SK-N-SH (cell line): Measurements from ENCODE around the gene PIK3R5. TPM values are rescaled to one million over a fixed set of nuclear protein-coding genes. Genes with fewer than 3 reads are reported as not detected.

Source experiments
- CTCF ChIA-PET: fragments of 300-600, 350-600 bp; formaldehyde crosslinking; extraction: SDS; loops from one replicate; lab custom pipeline; 2021; lab: Yijun Ruan, JAX
- POLR2A ChIA-PET: fragments of 350-600 bp; sonication (Branson Sonifier 250); formaldehyde crosslinking; extraction: SDS; loops from one replicate; lab custom pipeline; 2020; ENCODE audit warnings: antibody characterized with exemption, inconsistent platforms; lab: Yijun Ruan, JAX
- DNase-seq: peaks from one replicate; pipeline ENCODE4 v3.0.0; 2012
- H2AFZ ChIP-seq: fragments of 200-600 bp; sonication (generic); 2 replicates; pipeline ENCODE4 v1.8.1; 2016; ENCODE audit warnings: antibody characterized with exemption, mild to moderate bottlenecking, low read depth
- H3F3A ChIP-seq: fragments of 200-600 bp; sonication (generic); replicated peaks from 2 replicates; pipeline ENCODE3; 2016; ENCODE audit warnings: antibody characterized with exemption, mild to moderate bottlenecking; ENCODE audit not compliant: insufficient read depth
- H3K27ac ChIP-seq, 2 experiments: fragments of 200-500 bp in 1 of 2; fragments of 200-600 bp in 1 of 2; sonication (Bioruptor generic) in 1 of 2; sonication (generic), shearing (Covaris generic) in 1 of 2; 2 replicates each; pipeline versions ENCODE4 v1.5.1 to v1.6.1; 2014 to 2016; ENCODE audit warnings: low read depth in 2 of 2, inconsistent platforms in 1 of 2, low read length in 1 of 2, mild to moderate bottlenecking in 1 of 2, mixed read lengths in 1 of 2
- H3K27me3 ChIP-seq: fragments of 200-600 bp; sonication (generic), shearing (Covaris generic); 2 replicates; pipeline ENCODE4 v1.6.1; 2016; ENCODE audit warnings: mixed run types; ENCODE audit not compliant: insufficient read depth
- H3K36me3 ChIP-seq, 2 experiments: fragments of 200-500 bp in 1 of 2; fragments of 200-600 bp in 1 of 2; sonication (Bioruptor generic) in 1 of 2; sonication (generic) in 1 of 2; replicated peaks in 1 of 2; 2 replicates each; pipeline versions ENCODE3 to v1.5.1; 2014 to 2016; ENCODE audit warnings: low read length in 1 of 2, mild to moderate bottlenecking in 1 of 2; ENCODE audit not compliant: insufficient read depth in 2 of 2, control insufficient read depth in 1 of 2
- H3K4me1 ChIP-seq, 2 experiments: fragments of 200-500 bp in 1 of 2; fragments of 200-600 bp in 1 of 2; sonication (Bioruptor generic) in 1 of 2; sonication (generic), shearing (Covaris generic) in 1 of 2; 2 replicates each; pipeline versions ENCODE4 v1.5.1 to v1.6.1; 2014 to 2016; ENCODE audit warnings: low read depth in 1 of 2, low read length in 1 of 2, mixed run types in 1 of 2; ENCODE audit not compliant: insufficient read depth in 2 of 2, control insufficient read depth in 1 of 2
- H3K4me2 ChIP-seq: fragments of 200-600 bp; sonication (generic), shearing (Covaris generic); 2 replicates; pipeline ENCODE4 v1.6.1; 2017; ENCODE audit warnings: mixed run types
- H3K4me3 ChIP-seq, 2 experiments: fragments of 200-500 bp in 1 of 2; fragments of 200-600 bp in 1 of 2; sonication (Bioruptor generic) in 1 of 2; sonication (generic), shearing (Covaris generic) in 1 of 2; 2 replicates each; pipeline versions ENCODE4 v1.5.1 to v1.8.1; 2014 to 2016; ENCODE audit warnings: low read depth in 2 of 2, inconsistent platforms in 1 of 2, low read length in 1 of 2, mild to moderate bottlenecking in 1 of 2, mixed read lengths in 1 of 2, moderate library complexity in 1 of 2
- H3K79me2 ChIP-seq: fragments of 200-600 bp; sonication (generic); 2 replicates; pipeline ENCODE4 v1.8.1; 2017; ENCODE audit warnings: mild to moderate bottlenecking; ENCODE audit not compliant: insufficient read depth
- H3K9ac ChIP-seq: fragments of 200-600 bp; sonication (generic); 2 replicates; pipeline ENCODE4 v1.6.1; 2017; ENCODE audit warnings: mixed run types
- H3K9me2 ChIP-seq: fragments of 200-600 bp; sonication (generic); 2 replicates; pipeline ENCODE4 v1.6.1; 2017; ENCODE audit warnings: mixed run types
- H3K9me3 ChIP-seq: fragments of 200-600 bp; sonication (generic); 2 replicates; pipeline ENCODE4 v1.6.1; 2017; ENCODE audit warnings: mixed run types, mild to moderate bottlenecking, moderate library complexity
- H4K20me1 ChIP-seq: fragments of 200-600 bp; sonication (generic); 2 replicates; pipeline ENCODE4 v1.6.1; 2017; ENCODE audit warnings: mild to moderate bottlenecking, mixed run types; ENCODE audit not compliant: insufficient read depth
- ELF1 ChIP-seq: IDR thresholded peaks from 2 replicates; pipeline ENCODE4 v1.4.0; 2012
- EZH2phosphoT487 ChIP-seq: fragments of 200-600 bp; sonication (generic); IDR thresholded peaks from 2 replicates; pipeline ENCODE4 v1.6.1; 2017; ENCODE audit warnings: low read depth, mixed run types, mild to moderate bottlenecking, antibody characterized with exemption, moderate library complexity, borderline replicate concordance
- GABPA ChIP-seq: IDR thresholded peaks from 2 replicates; pipeline ENCODE4 v1.4.0; 2012; ENCODE audit warnings: low read depth, mild to moderate bottlenecking
- MEF2A ChIP-seq: IDR thresholded peaks from 2 replicates; pipeline ENCODE4 v1.4.0; 2012; ENCODE audit warnings: low read depth, borderline replicate concordance
- MXI1 ChIP-seq: IDR thresholded peaks from 2 replicates; pipeline ENCODE4 v1.6.1; 2012; ENCODE audit warnings: mild to moderate bottlenecking, low read depth, low read length, improper control_type of control experiment
- NFIC ChIP-seq: IDR thresholded peaks from 2 replicates; pipeline ENCODE4 v1.4.0; 2012; ENCODE audit warnings: borderline replicate concordance
- NRF1 ChIP-seq: IDR thresholded peaks from 2 replicates; pipeline ENCODE4 v1.6.1; 2012; ENCODE audit warnings: low read depth, mild to moderate bottlenecking, low read length
- PBX3 ChIP-seq: IDR thresholded peaks from 2 replicates; pipeline ENCODE4; 2012
- POLR2AphosphoS5 ChIP-seq: IDR thresholded peaks from 2 replicates; pipeline ENCODE4 v1.6.1; 2012; ENCODE audit warnings: low read depth, low read length
- RAD21 ChIP-seq: IDR thresholded peaks from 2 replicates; pipeline ENCODE4 v1.6.1; 2012; ENCODE audit warnings: mild to moderate bottlenecking, low read length
- RCOR1 ChIP-seq: fragments of 150-350 bp; IDR thresholded peaks from 2 replicates; pipeline ENCODE4 v1.6.1; 2017; ENCODE audit warnings: antibody characterized with exemption, low read length
- RFX5 ChIP-seq: IDR thresholded peaks from 2 replicates; pipeline ENCODE4 v1.6.1; 2012; ENCODE audit warnings: mild to moderate bottlenecking, improper control_type of control experiment, low read length
- RXRA ChIP-seq: IDR thresholded peaks from 2 replicates; pipeline ENCODE4 v1.4.0; 2012; ENCODE audit warnings: low read depth, mild to moderate bottlenecking, borderline replicate concordance
- SIN3A ChIP-seq: IDR thresholded peaks from 2 replicates; pipeline ENCODE4 v1.6.1; 2012; ENCODE audit warnings: low read depth, mild to moderate bottlenecking, low read length, moderate library complexity, borderline replicate concordance
- SMC3 ChIP-seq: IDR thresholded peaks from 2 replicates; pipeline ENCODE4 v1.6.1; 2012; ENCODE audit warnings: low read depth, low read length, improper control_type of control experiment
- TAF1 ChIP-seq: IDR thresholded peaks from 2 replicates; pipeline ENCODE4 v1.6.1; 2012; ENCODE audit warnings: low read depth, mild to moderate bottlenecking, low read length, moderate library complexity, borderline replicate concordance
- TCF12 ChIP-seq: IDR thresholded peaks from 2 replicates; pipeline ENCODE4 v1.4.0; 2012
- YY1 ChIP-seq: IDR thresholded peaks from 2 replicates; pipeline ENCODE4 v1.4.0; 2012; ENCODE audit warnings: low read depth, mild to moderate bottlenecking
- WGBS: methylation state at CpG from one replicate; pipeline ENCODE4 v1.1.6; 2017; ENCODE audit warnings: low lambda C conversion rate; 5-methylcytosine and 5-hydroxymethylcytosine counted together
- polyA plus RNA-seq, 3 experiments: library from polyadenylated mRNA; depleted of rRNA; stranded (reverse); fragments of >200 nt; gene quantifications; 2 replicates each; pipeline ENCODE4 v1.2.3, GENCODE V29; 2012

PIK3R5 gene
- polyA plus RNA-seq, 1 of the 3 experiments (the other 2 are of a cell fraction), result not detected

- Histone ChIP-seq H3F3A (no peaks in the 10 kb centered on the region), H3K4me3 (no peak overlapping the region), H3K9me3 (no peaks in the 10 kb centered on the region), H4K20me1 (no peaks in the 10 kb centered on the region), H3K79me2 (no peaks in the 10 kb centered on the region), H3K9ac (no peak overlapping the region), H3K4me2 (no peak overlapping the region), H3K36me3 (no peaks in the 10 kb centered on the region), H3K27me3 (peaks cover 59% of the 10 kb centered on the region), H3K4me1 (no peaks in the 10 kb centered on the region), H3K9me2 (no peaks in the 10 kb centered on the region), H3K27ac (no peak overlapping the region), H2AFZ (no peak overlapping the region)
- ChIA-PET POLR2A (no interaction called here), CTCF (interaction anchor here (1.7 kb wide), 1 partner anchor 51 kb away, joined by 4 read pairs; no protein-coding TSS in a partner anchor)
- DNase-seq, result no peak
- no peak for TF ChIP-seq RCOR1
- TF ChIP-seq NFIC, result no peak
- no peak for TF ChIP-seq SMC3
- no peak for TF ChIP-seq POLR2AphosphoS5
- TF ChIP-seq ELF1, result no peak
- TF ChIP-seq RXRA, result no peak
- no peak for TF ChIP-seq SIN3A
- TF ChIP-seq TAF1, result no peak
- no peak for TF ChIP-seq YY1
- TF ChIP-seq EZH2phosphoT487, result no peak
- TF ChIP-seq TCF12, result no peak
- TF ChIP-seq NRF1, result no peak
- no peak for TF ChIP-seq RFX5
- TF ChIP-seq MEF2A, result no peak
- TF ChIP-seq MXI1, result no peak
- WGBS, result 26% methylated on average over 15 of the region's 15 CpGs
These were observed 128.5 kb downstream of the PIK3R5 start for GRCh38 chr17:8836821-8837562.

GRCh38 chr17:8835631-8836364 is 129.7 kb downstream of the PIK3R5 start:
- Histone ChIP-seq H4K20me1 (no peaks in the 10 kb centered on the region), H3K4me1 (no peaks in the 10 kb centered on the region), H3K4me2 (no peak overlapping the region), H3K9me2 (no peaks in the 10 kb centered on the region), H3K4me3 (no peak overlapping the region), H3K9ac (no peak overlapping the region), H3K79me2 (no peaks in the 10 kb centered on the region), H3K27ac (no peak overlapping the region), H2AFZ (no peak overlapping the region), H3F3A (no peaks in the 10 kb centered on the region), H3K9me3 (no peaks in the 10 kb centered on the region), H3K36me3 (no peaks in the 10 kb centered on the region), H3K27me3 (peaks cover 68% of the 10 kb centered on the region)
- ChIA-PET CTCF (no interaction called here), POLR2A (no interaction called here)
- DNase-seq, result no peak
- no peak for TF ChIP-seq GABPA
- no peak for TF ChIP-seq MXI1
- TF ChIP-seq SIN3A, result no peak
- no peak for TF ChIP-seq RXRA
- TF ChIP-seq RCOR1, result no peak
- no peak for TF ChIP-seq RAD21
- no peak for TF ChIP-seq PBX3
- 33% methylated on average over 6 of the region's 6 CpGs for WGBS
